ENCODE measurements around the gene UBAC2. TPM values are rescaled to one million over a fixed set of nuclear protein-coding genes. Genes with fewer than 3 reads are reported as not detected.

UBAC2 gene
- total and polyA plus RNA-seq, 2 experiments from 2014 or later: 78.2 to 83.1 TPM

- no peak overlapping the region for H3K27ac ChIP-seq
- no peaks in the 10 kb centered on the region for H4K20me1 ChIP-seq (ENCODE audit: insufficient read depth, poor library complexity, severe bottlenecking)
- no peak overlapping the region for H3K4me3 ChIP-seq
- no peak overlapping the region for H3K4me2 ChIP-seq
- H3K36me3 ChIP-seq (replicated peaks; ENCODE audit: insufficient read depth, low read depth): no peaks in the 10 kb centered on the region
- no peaks in the 10 kb centered on the region for H3K27me3 ChIP-seq
- H3K9me2 ChIP-seq (replicated peaks; ENCODE audit: insufficient read depth): no peaks in the 10 kb centered on the region
- no peak for DNase-seq (ENCODE audit: low spot score)
- WGBS (ENCODE audit: low lambda C conversion rate, missing lambda C conversion rate): 90% methylated on average over 17 of the region's 17 CpGs
- no peaks in the 10 kb centered on the region for H3K79me2 ChIP-seq
- H3K4me1 ChIP-seq (ENCODE audit: insufficient read depth): no peaks in the 10 kb centered on the region
- H2AFZ ChIP-seq: no peak overlapping the region
- no peaks in the 10 kb centered on the region for H3K9me3 ChIP-seq (ENCODE audit: low read depth)
- TF ChIP-seq EZH2phosphoT487 (IDR thresholded peaks at IDR 0.05; ENCODE audit: low read depth, severe bottlenecking, unreplicated experiment): no peak
- TF ChIP-seq EZH2 (IDR thresholded peaks at IDR 0.05; ENCODE audit: borderline replicate concordance): no peak
- TF ChIP-seq, protein P1, sequence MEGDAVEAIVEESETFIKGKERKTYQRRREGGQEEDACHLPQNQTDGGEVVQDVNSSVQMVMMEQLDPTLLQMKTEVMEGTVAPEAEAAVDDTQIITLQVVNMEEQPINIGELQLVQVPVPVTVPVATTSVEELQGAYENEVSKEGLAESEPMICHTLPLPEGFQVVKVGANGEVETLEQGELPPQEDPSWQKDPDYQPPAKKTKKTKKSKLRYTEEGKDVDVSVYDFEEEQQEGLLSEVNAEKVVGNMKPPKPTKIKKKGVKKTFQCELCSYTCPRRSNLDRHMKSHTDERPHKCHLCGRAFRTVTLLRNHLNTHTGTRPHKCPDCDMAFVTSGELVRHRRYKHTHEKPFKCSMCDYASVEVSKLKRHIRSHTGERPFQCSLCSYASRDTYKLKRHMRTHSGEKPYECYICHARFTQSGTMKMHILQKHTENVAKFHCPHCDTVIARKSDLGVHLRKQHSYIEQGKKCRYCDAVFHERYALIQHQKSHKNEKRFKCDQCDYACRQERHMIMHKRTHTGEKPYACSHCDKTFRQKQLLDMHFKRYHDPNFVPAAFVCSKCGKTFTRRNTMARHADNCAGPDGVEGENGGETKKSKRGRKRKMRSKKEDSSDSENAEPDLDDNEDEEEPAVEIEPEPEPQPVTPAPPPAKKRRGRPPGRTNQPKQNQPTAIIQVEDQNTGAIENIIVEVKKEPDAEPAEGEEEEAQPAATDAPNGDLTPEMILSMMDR (IDR thresholded peaks at IDR 0.05; ENCODE audit: poor library complexity): no peak
Measured at GRCh38 chr13:99352351-99353245, 151.9 kb downstream of the UBAC2 start.

- Histone ChIP-seq H2AFZ (no peak overlapping the region), H3K4me1 (ENCODE audit: insufficient read depth) (no peaks in the 10 kb centered on the region), H3K9me2 (replicated peaks; ENCODE audit: insufficient read depth) (no peaks in the 10 kb centered on the region), H4K20me1 (ENCODE audit: insufficient read depth, poor library complexity, severe bottlenecking) (no peaks in the 10 kb centered on the region), H3K27me3 (no peaks in the 10 kb centered on the region), H3K9me3 (ENCODE audit: low read depth) (no peaks in the 10 kb centered on the region), H3K4me3 (no peak overlapping the region), H3K4me2 (no peak overlapping the region), H3K79me2 (no peaks in the 10 kb centered on the region), H3K36me3 (replicated peaks; ENCODE audit: insufficient read depth, low read depth) (no peaks in the 10 kb centered on the region), H3K27ac (no peak overlapping the region)
- no peak for TF ChIP-seq EZH2 (IDR thresholded peaks at IDR 0.05; ENCODE audit: borderline replicate concordance)
- TF ChIP-seq, protein P1 (IDR thresholded peaks at IDR 0.05; ENCODE audit: poor library complexity): no peak
- no peak for TF ChIP-seq EZH2phosphoT487 (IDR thresholded peaks at IDR 0.05; ENCODE audit: low read depth, severe bottlenecking, unreplicated experiment)
- WGBS (ENCODE audit: low lambda C conversion rate, missing lambda C conversion rate): 95% methylated on average over 2 of the region's 2 CpGs
- DNase-seq (ENCODE audit: low spot score): no peak
Measured at GRCh38 chr13:99353246-99353600, 152.6 kb downstream of the UBAC2 start.

GRCh38 chr13:99353836-99354235 lies 153.2 kb downstream of the UBAC2 start:
- H3K27me3 ChIP-seq: no peaks in the 10 kb centered on the region
- no peaks in the 10 kb centered on the region for H3K79me2 ChIP-seq
- DNase-seq (ENCODE audit: low spot score): no peak
- H4K20me1 ChIP-seq (ENCODE audit: insufficient read depth, poor library complexity, severe bottlenecking): no peaks in the 10 kb centered on the region
- H3K36me3 ChIP-seq (replicated peaks; ENCODE audit: insufficient read depth, low read depth): no peaks in the 10 kb centered on the region
- H3K9me2 ChIP-seq (replicated peaks; ENCODE audit: insufficient read depth): no peaks in the 10 kb centered on the region
- no peak overlapping the region for H3K4me2 ChIP-seq
- H3K4me3 ChIP-seq: no peak overlapping the region
- no peaks in the 10 kb centered on the region for H3K9me3 ChIP-seq (ENCODE audit: low read depth)
- H3K27ac ChIP-seq: no peak overlapping the region
- H3K4me1 ChIP-seq (ENCODE audit: insufficient read depth): no peaks in the 10 kb centered on the region
- 81% methylated on average over 8 of the region's 8 CpGs for WGBS (ENCODE audit: low lambda C conversion rate, missing lambda C conversion rate)
- H2AFZ ChIP-seq: no peak overlapping the region
- TF ChIP-seq EZH2phosphoT487 (IDR thresholded peaks at IDR 0.05; ENCODE audit: low read depth, severe bottlenecking, unreplicated experiment) (no peak), EZH2 (IDR thresholded peaks at IDR 0.05; ENCODE audit: borderline replicate concordance) (no peak)
- TF ChIP-seq, protein P1 (IDR thresholded peaks at IDR 0.05; ENCODE audit: poor library complexity): no peak

Data from hepatocyte (in vitro differentiated cells).